Activated CD8-positive, alpha-beta memory T cell treated with anti-CD3 and anti-CD28 coated beads for 36 hours (primary cell): ENCODE measurements around the gene TEX9. TPM values are rescaled to one million over a fixed set of nuclear protein-coding genes. Genes with fewer than 3 reads are reported as not detected.
"Not testable (repeated sequence)": the region's sequence is repeated elsewhere in the genome, so short reads cannot be mapped to it uniquely, and the experiment has no call there.

ENCODE experiments used
- CTCF ChIA-PET: fragments of 350-600 bp; sonication (Branson Sonifier 250); formaldehyde crosslinking; loops from one replicate; lab custom pipeline; 2021; ENCODE audit warnings: antibody characterized with exemption; lab: Charles Lee
- POLR2A ChIA-PET: fragments of 350-600 bp; sonication (Branson Sonifier 250); formaldehyde crosslinking; loops from one replicate; lab custom pipeline; 2021; ENCODE audit warnings: antibody characterized with exemption; lab: Charles Lee
- total RNA-seq, 2 experiments: library from RNA; stranded (reverse); gene quantifications; one replicate each; pipeline ENCODE4 v1.2.3, GENCODE V29; 2021

TEX9 gene
- total RNA-seq, 2 experiments from 2014 or later = 1.4 to 2.9 TPM

DNA sequence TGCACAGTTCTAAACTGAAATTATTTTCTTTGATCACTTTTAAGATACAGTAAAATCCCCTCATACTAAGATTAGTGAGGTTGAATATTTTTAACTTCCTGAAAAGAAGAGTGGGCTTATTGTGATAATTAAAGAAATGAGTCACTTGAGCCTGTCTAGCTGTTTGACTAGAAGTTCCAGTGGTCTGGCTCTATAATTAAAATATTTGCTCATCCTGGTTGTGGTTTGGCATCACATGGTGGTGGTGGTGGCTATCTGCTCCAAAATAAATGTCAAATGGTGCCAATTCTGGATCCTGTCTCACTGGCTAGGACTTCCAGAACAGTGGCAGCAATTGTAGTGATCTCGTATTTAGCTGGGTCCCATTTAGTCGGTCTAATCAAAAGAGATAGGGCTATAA, 8.6 kb upstream of the TEX9 start:
- CTCF ChIA-PET = no interaction called here
- POLR2A ChIA-PET = no interaction called here

DNA sequence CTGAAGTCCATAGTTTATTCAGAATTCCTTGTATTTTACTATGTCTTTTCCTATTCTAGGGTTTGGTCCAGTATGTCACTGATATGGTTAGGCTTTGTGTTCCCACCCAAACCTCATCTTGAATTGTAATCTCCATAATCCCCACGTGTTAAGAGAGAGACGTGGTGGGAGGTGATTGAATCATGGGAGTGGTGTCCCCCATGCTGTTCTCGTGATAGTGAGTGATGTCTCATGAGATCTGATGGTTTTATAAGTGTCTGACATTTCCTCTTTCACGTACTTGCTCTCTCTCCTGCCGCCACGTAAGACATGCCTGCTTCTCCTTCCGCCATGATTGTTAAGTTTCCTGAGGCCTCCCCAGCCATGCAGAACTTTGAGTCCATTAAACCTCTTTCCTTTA, 6.6 kb upstream of the TEX9 start:
- ChIA-PET POLR2A (no interaction called here), CTCF (no interaction called here)

DNA sequence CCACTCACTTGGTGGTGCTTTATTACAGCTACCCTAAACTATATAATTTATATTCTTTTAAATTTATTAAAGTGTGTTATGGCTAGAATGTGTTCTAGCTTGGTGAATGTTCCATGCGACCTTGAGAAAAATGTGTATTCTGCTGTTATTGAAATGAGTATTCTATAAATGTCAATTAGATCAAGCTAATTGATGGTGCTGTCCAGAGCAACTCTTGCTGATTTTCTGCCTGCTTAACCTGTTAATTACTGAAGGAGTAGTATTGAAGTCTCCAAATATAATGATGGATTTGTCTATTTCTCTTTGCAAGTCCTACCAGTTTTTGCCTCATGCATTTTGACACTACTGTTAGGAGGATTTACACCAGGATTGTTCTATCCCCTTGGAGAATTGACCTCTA, 3.2 kb upstream of the TEX9 start:
- POLR2A ChIA-PET = no interaction called here
- CTCF ChIA-PET = interaction anchor here (0.6 kb wide), 1 partner anchor 754 kb away, joined by 4 read pairs; no protein-coding TSS in a partner anchor

DNA sequence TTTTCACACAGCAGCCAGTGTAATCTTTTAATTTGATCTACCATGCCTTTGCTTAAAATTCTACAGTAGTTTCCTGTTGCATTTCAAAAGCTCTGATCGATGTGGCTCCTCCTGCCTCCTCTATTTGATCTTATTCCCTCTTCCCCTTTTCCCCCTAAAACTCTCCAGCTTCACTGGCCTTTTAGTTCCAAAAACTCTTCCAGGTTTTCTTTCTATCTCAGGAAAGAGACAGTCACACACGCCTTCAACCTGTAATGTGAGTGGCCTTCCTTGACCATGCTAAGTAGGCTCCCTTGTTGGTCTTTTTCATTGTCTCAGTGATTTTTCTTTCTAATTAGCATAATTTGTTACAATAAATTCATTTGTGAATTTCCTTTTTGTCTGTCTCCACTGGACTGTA, 985 bp downstream of the TEX9 start:
- POLR2A ChIA-PET = no interaction called here
- CTCF ChIA-PET = no interaction called here

DNA sequence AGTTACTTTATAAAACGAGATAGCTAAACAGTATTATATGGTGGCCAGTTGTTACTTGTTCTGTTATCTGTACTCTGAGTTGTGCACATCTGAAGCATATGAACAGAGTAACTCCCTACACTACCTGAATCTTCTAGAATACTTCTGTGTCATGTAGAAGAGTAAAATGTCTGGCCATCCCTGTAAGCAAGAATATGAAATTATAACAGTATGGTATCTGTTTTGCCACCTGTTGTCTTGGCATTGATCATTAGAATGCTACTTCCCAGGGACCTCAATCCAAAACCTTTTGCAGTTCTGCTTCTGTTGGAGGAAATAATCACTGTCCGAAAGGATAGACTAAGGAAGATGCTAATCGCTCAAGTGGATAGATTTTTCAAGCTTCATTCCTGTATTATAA, 1.9 kb downstream of the TEX9 start:
- POLR2A ChIA-PET = no interaction called here
- CTCF ChIA-PET = no interaction called here

DNA sequence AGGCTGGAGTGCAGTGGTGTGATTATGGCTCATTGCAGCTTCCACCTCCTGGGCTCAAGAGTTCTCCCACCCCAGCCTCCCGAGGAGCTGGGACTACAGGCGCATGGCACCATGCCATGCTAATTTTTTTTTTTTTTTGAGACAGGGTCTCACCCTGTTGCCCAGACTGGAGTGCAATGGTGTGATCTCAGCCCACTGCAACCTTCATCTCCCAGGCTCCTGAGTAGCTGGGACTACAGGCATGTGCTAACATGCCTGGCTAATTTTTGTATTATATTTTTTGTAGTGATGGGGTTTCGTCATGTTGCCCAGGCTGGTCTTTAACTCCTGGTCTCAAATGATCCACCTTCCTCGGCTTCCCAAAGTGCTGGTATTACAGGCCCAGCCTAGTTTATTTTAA, 4.0 kb downstream of the TEX9 start:
- CTCF ChIA-PET = interaction anchor here (1.1 kb wide), 1 partner anchor 178 kb away, joined by 5 read pairs; no protein-coding TSS in a partner anchor

DNA sequence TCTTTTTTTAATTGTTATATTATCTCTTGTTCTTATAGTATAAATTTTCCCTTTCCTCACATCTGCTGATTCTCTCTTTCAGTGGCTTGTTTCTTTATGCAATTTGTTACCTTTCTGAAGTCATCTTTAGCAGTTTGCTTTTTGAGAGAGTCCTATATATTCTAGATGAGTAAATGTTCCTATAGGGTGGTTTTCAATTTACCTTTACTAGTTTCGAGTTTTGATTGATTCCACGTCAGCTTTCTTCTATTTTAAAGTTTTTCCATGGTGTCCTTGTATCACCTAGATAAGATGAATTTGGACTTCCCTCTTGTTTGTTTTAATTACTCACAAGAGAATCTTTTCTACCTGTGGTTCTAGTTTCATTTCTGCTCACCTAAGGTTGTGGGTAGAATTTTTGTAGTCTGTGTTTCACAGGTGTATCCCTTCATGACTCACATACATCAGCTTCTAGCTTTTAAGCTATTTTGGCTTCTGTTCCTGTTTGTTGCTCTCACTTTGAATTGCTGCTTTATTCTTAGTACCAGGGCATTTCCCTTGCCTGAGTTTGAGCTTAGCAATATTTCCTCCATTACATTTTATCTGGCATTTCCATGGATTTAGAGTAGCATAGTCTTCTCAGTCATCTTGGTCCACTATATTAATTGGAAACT, 6.4 kb downstream of the TEX9 start:
- POLR2A ChIA-PET = no interaction called here
- CTCF ChIA-PET = no interaction called here

More for the DNA sequence above, 4.0 kb downstream of the TEX9 start:
- POLR2A ChIA-PET = no interaction called here

DNA sequence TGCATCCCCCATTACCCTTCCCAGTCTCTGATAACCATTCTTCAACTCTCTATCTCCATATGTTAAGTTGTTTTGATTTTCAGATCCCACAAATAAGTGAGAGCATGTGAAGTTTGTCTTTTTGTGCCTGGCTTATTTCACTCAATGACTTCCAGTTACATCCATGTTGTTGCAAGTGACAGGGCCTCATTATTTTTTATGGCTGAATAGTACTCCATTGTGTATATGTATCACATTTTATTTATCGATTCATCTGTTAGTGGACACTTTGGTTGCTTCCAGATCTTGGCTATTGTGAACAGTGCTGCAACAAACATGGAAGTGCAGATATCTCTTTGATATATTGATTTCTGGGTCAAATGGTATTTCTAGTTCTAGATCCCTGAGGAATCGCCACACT, 9.5 kb downstream of the TEX9 start:
- CTCF ChIA-PET, POLR2A ChIA-PET: not testable (repeated sequence)

DNA sequence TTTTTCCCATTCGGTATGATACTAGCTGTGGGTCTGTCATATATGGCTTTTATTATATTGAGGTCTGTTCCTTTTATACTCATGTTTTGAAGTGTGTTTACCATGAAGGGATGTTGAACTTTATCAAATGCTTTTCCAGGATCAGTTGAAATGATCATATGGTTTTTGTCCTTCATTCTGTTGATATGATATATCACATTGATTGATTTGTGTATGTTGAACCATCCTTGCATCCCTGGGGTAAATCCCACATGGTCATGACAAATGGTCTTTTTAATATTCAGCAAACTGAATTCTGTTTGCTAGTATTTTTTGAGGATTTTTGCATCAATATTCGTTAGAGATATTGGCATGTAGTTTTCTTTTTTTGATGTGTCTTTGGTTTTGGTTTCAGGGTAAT, 12.6 kb downstream of the TEX9 start:
- CTCF ChIA-PET, POLR2A ChIA-PET: not testable (repeated sequence)

DNA sequence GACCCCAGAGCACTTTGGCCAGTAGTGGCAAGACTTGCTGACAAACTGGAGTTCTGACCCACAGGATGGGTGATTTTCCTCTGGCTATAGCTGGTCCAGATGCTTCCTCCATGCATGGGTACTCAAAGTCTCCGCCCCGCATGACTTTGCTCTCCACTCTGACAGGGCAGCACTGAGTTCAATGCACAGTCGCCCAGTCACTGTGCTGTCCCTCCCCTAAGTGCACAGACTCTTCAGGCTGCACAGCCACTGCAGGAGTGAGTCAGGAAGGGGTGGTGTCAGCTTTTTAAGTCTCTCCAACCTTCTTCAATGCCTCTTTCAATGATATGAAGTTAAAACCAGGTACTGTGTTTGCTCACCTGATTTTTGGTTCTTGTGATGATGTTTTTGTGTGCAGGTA, 17.8 kb downstream of the TEX9 start:
- ChIA-PET POLR2A (no interaction called here), CTCF (no interaction called here)

DNA sequence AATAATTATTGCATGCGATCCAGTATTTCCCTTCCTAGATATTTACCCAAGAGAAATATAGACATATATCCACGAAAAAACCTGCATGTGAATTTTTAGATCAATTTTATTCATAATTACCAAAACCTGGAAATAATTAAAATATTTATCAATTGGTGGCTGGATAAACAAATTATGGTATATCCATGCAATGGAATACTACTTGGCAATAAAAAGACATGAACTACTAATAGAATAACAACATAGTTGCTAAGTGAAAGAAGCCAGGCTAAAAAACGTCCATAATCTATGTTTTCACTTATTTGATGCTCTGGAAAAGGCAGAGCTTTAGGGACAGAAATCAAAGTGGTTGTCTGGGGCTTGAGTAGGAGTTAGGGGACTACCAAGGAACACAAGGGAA, 20.7 kb downstream of the TEX9 start:
- POLR2A ChIA-PET = no interaction called here
- CTCF ChIA-PET = no interaction called here

DNA sequence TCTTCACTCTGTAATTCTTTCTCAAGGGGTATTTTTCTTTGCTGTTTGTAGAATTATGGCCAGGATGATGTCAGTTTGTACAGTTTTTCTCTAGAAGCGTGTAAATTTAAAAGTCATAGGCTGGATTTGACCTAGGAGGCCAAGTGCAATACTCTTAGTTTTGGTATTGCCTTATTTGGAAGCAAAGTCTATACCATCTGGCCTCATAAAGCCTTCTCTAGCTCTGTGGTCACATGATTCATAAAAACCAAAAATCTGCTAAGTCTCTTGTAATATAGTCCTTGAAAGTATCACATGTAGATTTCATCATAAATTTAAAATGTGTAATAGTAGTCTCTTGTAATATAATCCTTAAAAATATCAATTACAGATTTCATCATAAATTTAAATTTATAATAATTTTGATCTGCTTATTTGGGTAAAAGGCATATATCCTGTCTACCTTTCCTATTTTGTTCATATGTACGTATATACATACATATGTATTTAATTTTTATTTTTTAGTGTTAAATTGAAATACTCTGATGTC, 25.6 kb downstream of the TEX9 start:
- ChIA-PET CTCF (no interaction called here), POLR2A (no interaction called here)

DNA sequence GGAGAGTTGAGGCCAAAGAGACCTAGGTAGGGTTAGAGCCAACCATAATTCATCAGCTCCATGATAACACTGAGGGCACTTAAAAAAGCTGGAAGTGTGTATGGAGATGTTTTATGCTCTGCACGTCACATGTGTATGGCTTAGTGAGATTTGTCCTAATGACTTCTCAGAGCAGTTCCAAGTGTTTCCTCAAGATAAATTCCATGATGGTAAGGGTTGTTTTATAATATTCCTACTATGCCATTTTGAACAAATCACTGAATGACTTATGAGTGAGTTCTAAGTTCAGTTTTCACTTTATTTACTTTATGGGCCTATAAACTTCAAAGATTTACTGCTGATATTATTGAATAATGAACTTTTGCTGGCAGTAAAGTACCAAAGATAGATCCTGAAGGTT, 28.1 kb downstream of the TEX9 start:
- ChIA-PET CTCF (no interaction called here), POLR2A (no interaction called here)

DNA sequence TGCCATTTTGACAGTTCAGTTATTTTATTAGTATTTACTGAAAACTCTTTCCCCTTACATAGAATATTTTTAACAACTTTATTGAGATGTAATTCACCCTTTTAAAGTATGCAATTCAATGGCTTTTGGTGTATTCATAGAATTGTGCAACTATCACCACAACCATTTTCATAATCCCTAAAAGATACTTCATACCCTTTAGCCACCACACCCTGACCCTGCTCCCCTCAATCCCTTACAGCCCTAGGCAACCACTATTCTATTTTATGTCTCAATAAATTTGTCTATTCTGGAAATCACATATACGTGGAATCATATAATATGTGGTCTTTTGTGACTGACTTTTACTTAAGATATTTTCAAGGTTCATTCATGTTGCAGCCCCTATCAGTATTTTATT, 29.7 kb downstream of the TEX9 start:
- POLR2A ChIA-PET = no interaction called here

DNA sequence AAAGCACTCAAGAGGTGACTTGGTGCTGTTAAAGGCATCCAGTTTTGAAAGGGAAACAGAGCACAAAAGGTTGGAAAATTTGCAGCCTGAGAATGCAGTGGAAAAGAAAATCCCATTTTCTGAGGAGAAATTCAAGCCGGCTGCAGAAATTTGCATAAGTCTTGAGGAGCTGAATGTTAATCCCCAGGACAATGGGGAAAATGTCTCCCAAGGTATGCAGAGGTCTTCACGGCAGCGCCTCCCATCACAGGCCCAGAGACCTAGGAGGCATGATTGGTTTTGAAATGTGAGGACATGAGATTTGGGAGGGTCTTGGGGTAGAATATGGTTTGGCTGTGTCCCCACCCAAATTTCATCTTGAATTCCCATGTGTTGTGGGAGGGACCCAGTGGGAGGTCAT, 32.1 kb downstream of the TEX9 start:
- CTCF ChIA-PET, POLR2A ChIA-PET: not testable (repeated sequence)

More for the DNA sequence above, 29.7 kb downstream of the TEX9 start:
- CTCF ChIA-PET = no interaction called here

DNA sequence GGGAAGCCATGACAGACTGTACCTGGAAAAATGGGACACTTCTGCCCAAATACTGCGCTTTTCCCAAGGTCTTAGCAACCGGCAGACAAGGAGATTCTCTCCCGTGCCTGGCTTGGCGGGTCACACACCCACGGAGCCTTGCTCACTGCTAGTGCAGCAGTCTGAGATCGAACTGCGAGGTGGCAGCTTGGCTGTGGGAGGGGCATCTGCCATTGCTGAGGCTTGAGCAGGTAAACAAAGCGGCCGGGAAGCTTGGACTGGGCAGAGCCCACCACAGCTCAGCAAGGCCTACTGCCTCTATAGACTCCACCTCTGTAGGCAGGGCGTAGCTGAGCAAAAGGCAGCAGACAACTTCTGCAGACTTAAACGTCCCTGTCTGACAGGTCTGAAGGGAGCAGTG, 34.0 kb downstream of the TEX9 start:
- CTCF ChIA-PET, POLR2A ChIA-PET: not testable (repeated sequence)

DNA sequence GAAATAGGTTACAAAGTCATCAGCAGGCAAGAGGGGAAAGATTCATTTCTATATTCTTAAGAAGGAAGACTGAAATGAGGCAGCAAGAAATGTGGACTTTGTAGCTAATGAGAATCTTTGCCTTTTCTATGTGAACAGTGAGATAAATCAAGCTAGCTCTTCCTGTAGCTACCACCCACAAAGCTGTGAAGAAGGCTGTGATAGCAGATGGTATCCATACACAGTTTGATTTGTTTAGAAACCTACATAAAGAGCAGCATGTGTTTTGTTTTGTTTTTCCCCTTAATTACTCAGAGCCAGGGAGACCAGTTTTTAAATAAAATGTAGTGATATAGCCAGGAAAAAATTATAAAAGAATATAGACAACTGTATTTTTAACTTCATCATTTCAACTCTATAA, 45.5 kb downstream of the TEX9 start:
- POLR2A ChIA-PET = no interaction called here

DNA sequence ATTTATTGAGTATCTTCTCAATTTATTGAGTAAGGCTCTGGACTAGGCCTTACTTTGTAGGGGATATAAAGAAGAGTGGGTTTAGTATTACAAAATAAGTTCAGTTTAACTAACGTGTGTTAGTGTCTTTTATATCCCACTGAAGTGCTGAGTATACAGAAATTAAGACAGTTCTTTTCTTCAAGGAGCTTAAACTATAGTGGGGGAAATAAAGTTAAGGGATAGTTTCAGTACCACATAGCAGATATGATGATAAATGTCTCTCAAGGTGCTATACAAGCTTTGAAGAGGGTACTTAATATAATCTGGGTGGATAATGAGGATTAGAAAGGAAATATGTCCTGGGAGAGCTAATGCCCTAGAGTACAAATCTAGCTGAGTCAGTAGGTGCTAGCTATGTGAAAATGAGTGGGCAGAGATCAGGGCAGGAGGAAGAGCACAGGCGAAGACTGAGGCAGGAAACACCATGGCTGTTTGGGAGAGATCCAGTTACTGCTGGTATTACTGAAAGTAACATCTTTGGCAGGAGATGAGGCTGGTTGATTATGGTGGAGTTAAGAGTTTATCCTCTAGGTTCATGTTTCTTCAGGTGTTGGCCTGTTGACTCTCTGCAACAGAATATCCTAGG, 46.0 kb downstream of the TEX9 start:
- CTCF ChIA-PET = no interaction called here
- POLR2A ChIA-PET = no interaction called here

More for the DNA sequence above, 45.5 kb downstream of the TEX9 start:
- CTCF ChIA-PET = no interaction called here

DNA sequence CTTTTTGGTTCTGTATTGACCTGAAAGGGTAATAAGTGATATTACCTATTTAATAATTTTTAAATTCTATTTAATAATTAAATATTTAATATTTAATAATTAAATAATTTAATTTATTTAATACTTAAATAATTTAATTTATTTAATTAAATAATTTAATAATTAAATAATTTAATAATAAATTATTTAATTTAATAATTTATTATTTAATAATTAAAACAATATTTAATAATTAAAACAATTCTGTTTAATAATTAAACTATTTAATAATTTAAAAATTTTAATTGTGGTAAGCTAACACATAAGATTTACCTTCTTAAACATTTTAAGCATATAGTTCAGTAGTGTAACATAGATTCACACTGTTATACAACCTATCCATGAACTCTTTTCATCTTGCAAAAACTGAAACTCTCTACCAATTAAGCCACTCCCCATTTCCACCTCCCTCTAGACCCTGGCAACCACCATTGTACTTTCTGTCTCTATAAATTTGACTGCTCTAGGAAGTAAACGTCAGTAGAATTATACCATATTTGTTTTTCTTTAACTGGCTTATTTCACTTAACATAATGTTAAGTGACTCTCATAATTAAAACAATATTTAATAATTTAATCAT, 48.0 kb downstream of the TEX9 start:
- CTCF ChIA-PET = not testable (repeated sequence)

DNA sequence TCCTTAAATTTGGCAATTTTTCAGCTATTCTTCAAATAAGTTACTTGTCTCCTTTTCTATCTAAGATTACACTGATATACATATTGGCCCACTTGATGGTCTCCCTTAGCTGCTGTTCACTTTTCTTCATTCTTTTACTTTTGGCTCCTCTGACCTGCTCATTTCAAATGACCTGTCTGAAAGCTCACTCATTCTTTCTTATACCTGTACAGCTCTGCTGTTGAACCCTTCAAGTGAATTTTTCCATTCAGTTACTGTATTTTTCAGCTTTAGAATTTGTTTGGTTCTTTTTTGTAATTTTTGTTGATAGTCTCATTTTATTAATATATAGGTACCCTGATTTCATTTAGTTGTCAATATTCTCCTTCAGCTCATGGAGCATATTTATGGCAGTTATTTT, 60.0 kb downstream of the TEX9 start:
- POLR2A ChIA-PET = no interaction called here
- CTCF ChIA-PET = no interaction called here

More for the DNA sequence above, 48.0 kb downstream of the TEX9 start:
- POLR2A ChIA-PET = not testable (repeated sequence)

DNA sequence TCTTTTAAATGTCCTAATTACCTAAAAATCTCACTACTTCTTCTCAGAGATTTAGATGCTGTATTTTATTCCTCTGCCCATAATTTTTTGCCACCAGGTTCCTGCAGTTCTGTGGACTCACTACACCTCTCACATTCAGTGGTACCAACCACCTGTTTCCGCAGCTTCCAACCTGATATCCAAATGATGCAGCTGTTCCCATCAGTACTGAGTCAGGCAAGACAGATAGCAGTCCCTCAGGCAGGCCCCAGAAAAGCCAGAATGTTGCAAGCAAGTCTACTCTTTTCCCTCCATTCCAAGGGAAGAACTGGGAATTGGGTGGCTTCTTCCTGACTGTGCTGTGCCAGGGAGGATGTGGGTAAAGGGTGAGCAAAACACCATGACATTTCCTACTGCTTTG, 60.8 kb downstream of the TEX9 start:
- ChIA-PET CTCF (no interaction called here), POLR2A (no interaction called here)
